ENCODE results near the gene ITGA7. TPM values are rescaled to one million over a fixed set of nuclear protein-coding genes. Genes with fewer than 3 reads are reported as not detected.

The ITGA7 gene
- total and polyA plus RNA-seq, 2 of the 4 experiments (the other 2 are of a cell fraction), result 3.9 to 15.7 TPM

DNA sequence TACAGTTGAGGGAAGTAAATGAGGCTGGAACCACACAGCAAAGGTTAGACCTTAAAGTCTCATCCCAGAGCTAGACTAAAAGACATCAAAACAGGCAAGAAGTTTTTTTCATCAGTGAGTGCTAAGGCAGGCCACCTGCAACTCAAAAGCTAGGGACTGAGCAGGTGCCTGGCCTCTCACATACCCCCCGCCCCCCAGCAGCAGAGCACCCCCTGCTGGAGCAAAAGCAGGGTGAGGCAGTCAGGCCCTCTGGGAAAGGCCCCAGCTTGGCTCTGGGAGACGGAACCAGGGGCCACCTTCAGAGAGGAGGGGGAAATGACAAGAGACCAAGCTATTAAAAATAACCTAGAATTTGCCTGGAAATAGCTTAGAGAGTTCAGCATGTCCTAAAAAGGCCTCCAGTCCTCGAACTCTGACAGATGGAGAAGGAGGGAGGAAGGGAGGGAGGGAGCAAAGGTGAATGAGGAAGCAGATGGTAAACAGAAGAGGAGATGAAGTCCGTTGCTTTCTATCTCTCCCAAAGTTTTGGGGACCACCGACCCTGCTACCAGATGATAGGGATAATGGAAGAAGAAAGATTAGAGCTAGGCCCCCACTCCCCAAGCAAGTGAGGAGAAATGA is 1.8 kb downstream of the ITGA7 start:
- H3K18ac ChIP-seq (ENCODE audit: low read depth, low read length), result no peak overlapping the region
- intact Hi-C loops (cut with micrococcal nuclease), result no loop called here
- ATAC-seq (ENCODE audit: low read depth) (no peak), DNase-seq (no peak)
- H3K27me3 ChIP-seq (ENCODE audit: control insufficient read depth, insufficient read depth, low read length), result peaks cover 25% of the 10 kb centered on the region
- no peak overlapping the region for H4K91ac ChIP-seq (ENCODE audit: insufficient read depth, low read depth, low read length)
- no peaks in the 10 kb centered on the region; the same call in 1 of the 2 replicates for H3K9me1 ChIP-seq (ENCODE audit: insufficient read depth, low read length)
- 53% methylated on average over 2 of the region's 5 CpGs; no CpG with 5 or more reads in 1 of the 2 experiments for WGBS, 2 experiments (ENCODE audit: extremely low coverage in 2 of 2, insufficient read length in 1 of 2)
- H2AFZ ChIP-seq (replicated peaks; ENCODE audit: low read length, poor library complexity), result no peak overlapping the region
- H4K5ac ChIP-seq (ENCODE audit: low read depth, low read length), result no peak overlapping the region
- H2BK5ac ChIP-seq (ENCODE audit: low read depth, low read length, poor library complexity, severe bottlenecking), result no peak overlapping the region
- no peak overlapping the region for H3K27ac ChIP-seq (ENCODE audit: insufficient read depth, low read length)
- H2AK5ac ChIP-seq (ENCODE audit: low read depth, low read length), result no peak overlapping the region
- 0 out of 2 replicates have a peak, but pooled peaks cover 2% of the 10 kb centered on the region for H3K4me1 ChIP-seq (ENCODE audit: control insufficient read depth, insufficient read depth, low read length)
- H3K4ac ChIP-seq (ENCODE audit: low read depth, low read length), result no peak overlapping the region
- TF ChIP-seq FOS (IDR thresholded peaks at IDR 0.05; ENCODE audit: low read depth, low read length), result no peak
- TF ChIP-seq, protein P1, sequence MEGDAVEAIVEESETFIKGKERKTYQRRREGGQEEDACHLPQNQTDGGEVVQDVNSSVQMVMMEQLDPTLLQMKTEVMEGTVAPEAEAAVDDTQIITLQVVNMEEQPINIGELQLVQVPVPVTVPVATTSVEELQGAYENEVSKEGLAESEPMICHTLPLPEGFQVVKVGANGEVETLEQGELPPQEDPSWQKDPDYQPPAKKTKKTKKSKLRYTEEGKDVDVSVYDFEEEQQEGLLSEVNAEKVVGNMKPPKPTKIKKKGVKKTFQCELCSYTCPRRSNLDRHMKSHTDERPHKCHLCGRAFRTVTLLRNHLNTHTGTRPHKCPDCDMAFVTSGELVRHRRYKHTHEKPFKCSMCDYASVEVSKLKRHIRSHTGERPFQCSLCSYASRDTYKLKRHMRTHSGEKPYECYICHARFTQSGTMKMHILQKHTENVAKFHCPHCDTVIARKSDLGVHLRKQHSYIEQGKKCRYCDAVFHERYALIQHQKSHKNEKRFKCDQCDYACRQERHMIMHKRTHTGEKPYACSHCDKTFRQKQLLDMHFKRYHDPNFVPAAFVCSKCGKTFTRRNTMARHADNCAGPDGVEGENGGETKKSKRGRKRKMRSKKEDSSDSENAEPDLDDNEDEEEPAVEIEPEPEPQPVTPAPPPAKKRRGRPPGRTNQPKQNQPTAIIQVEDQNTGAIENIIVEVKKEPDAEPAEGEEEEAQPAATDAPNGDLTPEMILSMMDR (conservative IDR thresholded peaks at IDR 0.05; ENCODE audit: low read depth, low read length), result 0 out of 2 replicates have a peak, but pooled peaks have one; percentile 22
- H3K4me2 ChIP-seq (ENCODE audit: low read depth, low read length), result no peak overlapping the region
- no peak overlapping the region for H4K8ac ChIP-seq (ENCODE audit: low read depth in 2 of 2, low read length in 2 of 2)
- no peaks in the 10 kb centered on the region for H3K9me3 ChIP-seq (ENCODE audit: control insufficient read depth, insufficient read depth, low read length)
- BruUV-seq (replicated peaks), result no TSS peak
- no peak overlapping the region for H3K56ac ChIP-seq (ENCODE audit: extremely low read depth, insufficient read depth, low read length)
- H3K79me1 ChIP-seq (ENCODE audit: low read depth in 1 of 2, low read length in 2 of 2), result no peaks in the 10 kb centered on the region
- H3K4me3 ChIP-seq (ENCODE audit: insufficient read depth, low read depth, low read length), result no peak overlapping the region
- H3K14ac ChIP-seq (replicated peaks; ENCODE audit: low read depth, low read length), result no peak overlapping the region
- H2BK20ac ChIP-seq (ENCODE audit: low read depth, low read length), result no peak overlapping the region
- H2AK9ac ChIP-seq (replicated peaks; ENCODE audit: low read depth, low read length, poor library complexity), result no peak overlapping the region
- no peaks in the 10 kb centered on the region for H3K36me3 ChIP-seq (ENCODE audit: control insufficient read depth, insufficient read depth, low read length)
- POLR2A ChIA-PET (ENCODE audit: unreplicated experiment), result no interaction called here
- H2BK120ac ChIP-seq (ENCODE audit: low read depth, low read length), result no peak overlapping the region
- CTCF ChIA-PET, result interaction anchor here (0.6 to 1.2 kb wide), 2 partner anchors 9 to 30 kb away, joined by 3 read pairs; no protein-coding TSS in a partner anchor
- in situ Hi-C loops (cut with MboI; ENCODE audit: low sequenced_read_pairs), result no loop called here
- H3K9ac ChIP-seq (ENCODE audit: low read depth, low read length), result no peak overlapping the region
- H4K20me1 ChIP-seq (ENCODE audit: insufficient read depth, low read length), result no peaks in the 10 kb centered on the region
- H2BK15ac ChIP-seq (ENCODE audit: low read depth, low read length), result no peak overlapping the region
- dilution Hi-C loops (cut with HindIII; ENCODE audit: low sequenced_read_pairs, unreplicated experiment), result no loop called here
- H3K23ac ChIP-seq (ENCODE audit: low read depth, low read length), result no peak overlapping the region

Data from IMR-90 (cell line).